PFSK-1 (cell line): ENCODE results near the gene MAPK14.

ENCODE experiments used
- POLR2AphosphoS5 ChIP-seq: IDR thresholded peaks from 2 replicates; pipeline ENCODE4 v1.6.1; 2012; ENCODE audit warnings: low read depth, mild to moderate bottlenecking, control low read depth, low read length, moderate library complexity
- REST ChIP-seq, 2 experiments: IDR thresholded peaks; 2 replicates each; pipeline versions ENCODE4 v1.6.1 to v1.8.0; 2011 to 2012; ENCODE audit warnings: low read depth in 2 of 2, low read length in 2 of 2, control low read depth in 1 of 2, inconsistent platforms in 1 of 2, mild to moderate bottlenecking in 1 of 2, moderate library complexity in 1 of 2; ENCODE audit not compliant: insufficient read depth in 1 of 2
- SIN3A ChIP-seq: IDR thresholded peaks from 2 replicates; pipeline ENCODE4 v1.6.1; 2012; ENCODE audit warnings: mild to moderate bottlenecking, low read length, moderate library complexity, borderline replicate concordance; ENCODE audit not compliant: insufficient read depth
- TAF1 ChIP-seq: IDR thresholded peaks from 2 replicates; pipeline ENCODE4 v1.6.1; 2012; ENCODE audit warnings: low read length, control low read depth, borderline replicate concordance; ENCODE audit not compliant: insufficient read depth

GRCh38 chr6:35980991-35981645 lies 46.5 kb upstream of the MAPK14 start:
- TF ChIP-seq POLR2AphosphoS5, result no peak
- no peak for TF ChIP-seq SIN3A
- no peak for TF ChIP-seq REST (IDR thresholded peaks at IDR 0.05; ENCODE audit: insufficient read depth in 1 of 2, low read depth in 2 of 2, low read length in 2 of 2)
- no peak for TF ChIP-seq TAF1
